Aorta (tissue), 5 donors: Measurements from ENCODE around the gene PCNX1. TPM values are rescaled to one million over a fixed set of nuclear protein-coding genes. Genes with fewer than 3 reads are reported as not detected.
"Not testable (repeated sequence)": the region's sequence is repeated elsewhere in the genome, so short reads cannot be mapped to it uniquely, and the experiment has no call there.

ENCODE experiments used
- ATAC-seq: fragments of 200-7000 bp; cut with Tn5 transposase; one replicate; pipeline ENCODE4 v1.9.1; 2022; ENCODE audit warnings: moderate library complexity; ENCODE audit not compliant: low FRiP score
- DNase-seq, 2 donors: peaks; one replicate each; pipeline ENCODE4 v3.0.0-alpha.2; 2020
- H3K27ac ChIP-seq, 2 donors: one replicate each; pipeline ENCODE4 v1.5.1; 2013; ENCODE audit warnings: low read length in 2 of 2, mild to moderate bottlenecking in 2 of 2, moderate library complexity in 2 of 2, control low read depth in 1 of 2, inconsistent platforms in 1 of 2, low read depth in 1 of 2
- H3K27me3 ChIP-seq, 2 donors: one replicate each; pipeline ENCODE4 v1.6.1; 2013; ENCODE audit warnings: control low read depth in 1 of 2, low read length in 1 of 2, mild to moderate bottlenecking in 1 of 2, moderate library complexity in 1 of 2; ENCODE audit not compliant: insufficient read depth in 2 of 2, control insufficient read depth in 1 of 2
- H3K36me3 ChIP-seq, 2 donors: one replicate each; pipeline ENCODE4 v1.6.1; 2013; ENCODE audit warnings: control low read depth in 1 of 2, low read length in 1 of 2, mild to moderate bottlenecking in 1 of 2; ENCODE audit not compliant: insufficient read depth in 2 of 2, control insufficient read depth in 1 of 2
- H3K4me1 ChIP-seq, 2 donors: one replicate each; pipeline ENCODE4 v1.6.1; 2013; ENCODE audit warnings: low read length in 2 of 2, control low read depth in 1 of 2, mild to moderate bottlenecking in 1 of 2, moderate library complexity in 1 of 2; ENCODE audit not compliant: insufficient read depth in 2 of 2, control insufficient read depth in 1 of 2
- H3K4me3 ChIP-seq, 2 donors: one replicate each; pipeline ENCODE4 v1.5.1; 2013; ENCODE audit warnings: low read length in 2 of 2, control low read depth in 1 of 2, mild to moderate bottlenecking in 1 of 2
- H3K9me3 ChIP-seq: one replicate; pipeline ENCODE4 v1.6.1; 2013; ENCODE audit warnings: mild to moderate bottlenecking, low read length; ENCODE audit not compliant: control insufficient read depth
- WGBS, 2 donors: extraction: QIAGEN DNeasy Blood & Tissue Kit; methylation state at CpG; one replicate each; pipeline ENCODE4 v1.1.7; 2013; 5-methylcytosine and 5-hydroxymethylcytosine counted together
- intact Hi-C, 2 donors: fragments of 100-400 bp; cut with DNase I; formaldehyde crosslinking; loops; one replicate each; pipeline versions ENCODE4 v1.14.2 to v1.15.0; 2022
- polyA plus RNA-seq, 2 donors: library from polyadenylated mRNA; stranded (reverse); fragments of 200-250 nt; gene quantifications; one replicate each; pipeline ENCODE4 v1.2.3, GENCODE V29; 2013
- total RNA-seq, 2 donors: library from RNA; stranded (reverse); fragmentation: NEBNext Ultra II Directional; extraction: Animal tissue kit (Norgen Biotek cat#: 25700); gene quantifications; one replicate each; pipeline ENCODE4 v1.2.1, GENCODE V29; 2021
- donor health status: healthy with polysubstance abuse.
- donor health status: Bipolar disorder and iron deficiency.
- donor health status: DM: no; HTN: no; CAD: no.
- donor health status: DM: no; HTN: no; CAD: no.
- donor health status: DM: yes; HTN: yes; CAD: no.

The PCNX1 gene
- total and polyA plus RNA-seq, 4 donors: 3.4 to 96.4 (median 40.4) TPM

- WGBS, 2 donors: 93 to 98% methylated on average over 3 of the region's 3 CpGs
- Histone ChIP-seq H3K4me3 (no peak overlapping the region), H3K27me3 (no peaks in the 10 kb centered on the region), H3K9me3 (no peaks in the 10 kb centered on the region), H3K36me3 (peaks cover 0 to under 1% of the 10 kb centered on the region in 2 donors), H3K4me1 (no peaks in the 10 kb centered on the region), H3K27ac (no peak overlapping the region)
- ATAC-seq (no peak), DNase-seq (no peak)
- intact Hi-C loops: no loop called here
Measured at GRCh38 chr14:71054706-71055105, 147.4 kb downstream of the PCNX1 start.

GRCh38 chr14:71056168-71056567 is 148.9 kb downstream of the PCNX1 start:
- WGBS, 2 donors: 90 to 98% methylated on average over 1 of the region's 1 CpG
- Histone ChIP-seq H3K4me1 (no peaks in the 10 kb centered on the region), H3K4me3 (no peak overlapping the region), H3K36me3 (peaks cover 6 to 7% of the 10 kb centered on the region in 2 donors), H3K27me3 (no peaks in the 10 kb centered on the region), H3K27ac (no peak overlapping the region), H3K9me3 (no peaks in the 10 kb centered on the region)
- no peak for DNase-seq
- no peak for ATAC-seq
- intact Hi-C loops: no loop called here

- Histone ChIP-seq H3K9me3 (no peaks in the 10 kb centered on the region), H3K4me1 (no peaks in the 10 kb centered on the region), H3K36me3 (peaks cover 6 to 10% of the 10 kb centered on the region in 2 donors), H3K4me3 (no peak overlapping the region), H3K27ac (no peak overlapping the region), H3K27me3 (no peaks in the 10 kb centered on the region)
- intact Hi-C loops: no loop called here
- 70% methylated on average over 2 of the region's 2 CpGs for WGBS, 2 donors
- DNase-seq: no peak
- no peak for ATAC-seq
Measured at GRCh38 chr14:71060274-71060673, 153.0 kb downstream of the PCNX1 start.

DNA sequence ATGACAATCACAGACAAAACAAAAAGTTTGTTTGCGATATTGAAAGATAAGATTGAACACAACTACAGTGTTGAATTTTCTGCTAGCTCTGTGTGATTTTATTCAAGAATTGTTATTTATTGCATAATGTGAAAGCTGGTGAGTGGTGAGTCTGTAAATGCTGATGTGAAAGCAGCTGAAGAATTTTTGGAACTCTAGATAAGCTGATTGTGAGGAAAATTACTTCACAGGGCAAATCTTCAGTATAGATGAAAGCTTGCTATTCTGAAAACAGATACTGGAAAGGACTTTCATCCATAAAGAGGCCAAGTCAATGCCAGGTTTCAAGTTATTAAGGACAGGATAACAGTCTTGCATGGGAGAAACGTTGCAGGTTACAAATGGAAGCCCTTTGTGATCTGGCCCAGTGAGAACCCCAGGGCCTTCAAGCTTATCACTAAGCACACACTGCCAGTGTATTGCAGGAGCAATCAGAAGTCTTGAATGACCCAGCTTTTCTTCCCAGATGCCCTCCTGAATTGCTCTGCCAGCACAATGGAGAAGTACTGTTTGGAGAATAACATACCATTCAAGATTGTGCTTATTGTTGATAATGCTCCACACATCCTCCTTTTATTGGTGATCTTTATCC is 153.7 kb downstream of the PCNX1 start:
- Histone ChIP-seq H3K36me3 (peaks cover 6 to 10% of the 10 kb centered on the region in 2 donors), H3K27me3 (no peaks in the 10 kb centered on the region), H3K27ac (no peak overlapping the region), H3K9me3 (no peaks in the 10 kb centered on the region), H3K4me1 (no peaks in the 10 kb centered on the region), H3K4me3 (no peak overlapping the region)
- intact Hi-C loops: no loop called here
- 34 to 43% methylated on average over 2 of the region's 2 CpGs for WGBS, 2 donors
- DNase-seq: no peak
- no peak for ATAC-seq

DNA sequence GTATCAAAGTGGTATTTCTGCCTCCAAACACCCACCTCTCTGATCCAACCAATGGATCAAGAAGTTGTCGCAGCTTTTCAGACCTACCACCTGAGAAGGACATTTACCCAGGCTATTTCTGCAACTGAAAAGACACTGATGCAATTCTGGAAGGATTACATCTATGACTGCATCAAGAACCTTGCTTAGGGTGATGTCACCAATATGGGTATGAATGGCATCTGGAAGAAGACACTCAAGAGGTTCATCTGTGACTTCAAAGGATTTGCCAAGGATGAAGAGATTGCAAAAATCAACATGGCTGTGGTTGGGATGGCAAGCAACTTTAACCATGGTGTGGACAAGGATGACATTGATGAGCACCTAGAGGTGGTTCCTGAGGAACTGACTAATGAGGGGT is 154.2 kb downstream of the PCNX1 start:
- no peaks in the 10 kb centered on the region for H3K4me1 ChIP-seq
- no peak for DNase-seq
- H3K9me3 ChIP-seq: no peaks in the 10 kb centered on the region
- no peak overlapping the region for H3K27ac ChIP-seq
- H3K4me3 ChIP-seq: no peak overlapping the region
- WGBS, 2 donors: 97 to 100% methylated on average over 1 of the region's 1 CpG
- no peak for ATAC-seq
- H3K27me3 ChIP-seq: no peaks in the 10 kb centered on the region
- peaks cover 6 to 10% of the 10 kb centered on the region in 2 donors for H3K36me3 ChIP-seq
- intact Hi-C loops: no loop called here

DNA sequence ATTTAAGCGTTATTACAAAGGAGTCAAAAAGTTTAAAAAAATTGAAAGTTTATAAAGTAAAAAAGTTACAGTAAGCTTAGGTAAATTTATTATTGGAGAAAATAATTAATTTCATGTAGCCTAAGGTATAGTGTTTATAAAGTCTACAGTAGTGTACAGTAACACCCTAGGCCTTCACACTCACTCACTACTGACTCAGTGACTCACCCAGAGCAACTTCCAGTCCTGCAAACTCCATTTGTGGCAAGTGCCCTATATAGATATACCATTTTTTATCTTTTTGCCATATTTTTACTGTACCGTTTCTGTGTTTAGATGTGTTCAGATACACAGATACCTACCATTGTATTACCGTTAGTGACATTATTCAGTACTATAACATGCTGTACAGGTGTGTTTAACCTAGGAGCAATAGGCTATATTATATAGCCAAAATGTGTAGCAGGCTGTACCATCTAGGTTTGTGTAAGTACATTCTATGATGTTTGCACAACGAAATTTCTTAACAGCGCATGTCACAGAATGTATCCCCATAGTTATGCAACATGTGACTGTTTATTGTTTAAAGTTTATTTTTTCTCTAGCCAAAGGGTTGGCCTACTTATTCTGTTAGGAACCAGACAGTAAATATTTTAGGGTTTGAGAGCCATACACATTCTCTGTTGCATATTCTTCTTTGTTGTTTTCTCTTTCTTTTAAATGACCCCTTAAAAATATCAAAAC is 155.5 kb downstream of the PCNX1 start:
- no peaks in the 10 kb centered on the region for H3K9me3 ChIP-seq
- WGBS, 2 donors: 92 to 94% methylated on average over 5 of the region's 5 CpGs
- H3K4me3 ChIP-seq: no peak overlapping the region
- no peak overlapping the region for H3K27ac ChIP-seq
- peaks cover 6 to 10% of the 10 kb centered on the region in 2 donors for H3K36me3 ChIP-seq
- ATAC-seq (no peak), DNase-seq (no peak)
- H3K4me1 ChIP-seq: no peaks in the 10 kb centered on the region
- H3K27me3 ChIP-seq: no peaks in the 10 kb centered on the region
- intact Hi-C loops: no loop called here

- intact Hi-C loops: no loop called here
- ATAC-seq (no peak), DNase-seq (no peak)
- H3K9me3 ChIP-seq: no peaks in the 10 kb centered on the region
- H3K27me3 ChIP-seq: no peaks in the 10 kb centered on the region
- peaks cover 6 to 10% of the 10 kb centered on the region in 2 donors for H3K36me3 ChIP-seq
- no peak overlapping the region for H3K4me3 ChIP-seq
- 55 to 65% methylated on average over 2 of the region's 2 CpGs for WGBS, 2 donors
- H3K27ac ChIP-seq: no peak overlapping the region
- H3K4me1 ChIP-seq: no peaks in the 10 kb centered on the region
Measured at GRCh38 chr14:71063351-71063750, 156.1 kb downstream of the PCNX1 start.

DNA sequence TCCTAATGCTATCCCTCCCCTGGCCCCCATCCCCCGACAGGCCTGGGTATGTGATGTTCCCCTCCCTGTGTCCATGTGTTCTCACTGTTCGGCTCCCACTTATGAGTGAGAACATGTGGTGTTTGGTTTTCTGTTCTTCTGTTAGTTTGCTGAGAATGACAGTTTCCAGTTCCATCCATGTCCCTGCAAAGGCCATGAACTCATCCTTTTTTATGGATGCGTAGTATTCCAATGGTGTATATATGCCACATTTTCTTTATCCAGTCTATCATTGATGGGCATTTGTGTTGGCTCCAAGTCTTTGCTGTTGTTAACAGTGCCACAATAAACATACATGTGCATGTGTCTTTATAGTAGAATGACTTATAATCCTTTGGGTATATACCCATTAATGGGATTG is 157.5 kb downstream of the PCNX1 start:
- H3K4me1 ChIP-seq, DNase-seq, H3K27ac ChIP-seq, H3K9me3 ChIP-seq, H3K4me3 ChIP-seq, ATAC-seq, H3K36me3 ChIP-seq, intact Hi-C loops, H3K27me3 ChIP-seq: not testable (repeated sequence)
- WGBS, 2 donors: 97 to 99% methylated on average over 3 of the region's 3 CpGs

DNA sequence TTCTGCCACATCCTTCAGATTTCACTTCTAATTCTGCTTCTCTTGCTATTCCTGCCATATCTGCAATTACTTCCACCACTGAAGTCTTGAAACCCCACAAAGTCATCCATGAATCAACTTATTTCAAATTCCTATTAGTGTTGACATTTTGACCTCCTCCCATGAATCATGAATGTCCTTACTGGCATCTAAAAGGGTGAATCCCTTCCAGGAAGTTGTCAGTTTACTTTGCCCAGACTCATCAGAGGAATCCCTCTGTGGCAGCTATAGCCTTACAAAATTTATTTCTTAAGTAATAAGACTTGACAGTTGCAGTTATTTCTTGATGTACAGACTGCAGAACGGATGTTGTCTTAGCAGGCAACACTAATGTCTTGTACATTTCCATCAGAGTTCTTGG is 162.9 kb downstream of the PCNX1 start:
- ATAC-seq: no peak
- intact Hi-C loops: no loop called here
- H3K27ac ChIP-seq: no peak overlapping the region
- H3K9me3 ChIP-seq: no peaks in the 10 kb centered on the region
- WGBS, 2 donors: 94% methylated on average over 1 of the region's 1 CpG
- H3K27me3 ChIP-seq: no peaks in the 10 kb centered on the region
- no peak for DNase-seq
- H3K4me3 ChIP-seq: no peak overlapping the region
- H3K4me1 ChIP-seq: peaks cover 0 to 2% of the 10 kb centered on the region in 2 donors
- peaks cover 5 to 9% of the 10 kb centered on the region in 2 donors for H3K36me3 ChIP-seq
